ENCODE results near the gene DNAH17.

Gene DNAH17

GRCh38 chr17:78555746-78556401 lies 21.3 kb downstream of the DNAH17 start:
- FAIRE-seq: no peak
- no peak for DNase-seq (ENCODE audit: insufficient read length, low spot score)

DNA sequence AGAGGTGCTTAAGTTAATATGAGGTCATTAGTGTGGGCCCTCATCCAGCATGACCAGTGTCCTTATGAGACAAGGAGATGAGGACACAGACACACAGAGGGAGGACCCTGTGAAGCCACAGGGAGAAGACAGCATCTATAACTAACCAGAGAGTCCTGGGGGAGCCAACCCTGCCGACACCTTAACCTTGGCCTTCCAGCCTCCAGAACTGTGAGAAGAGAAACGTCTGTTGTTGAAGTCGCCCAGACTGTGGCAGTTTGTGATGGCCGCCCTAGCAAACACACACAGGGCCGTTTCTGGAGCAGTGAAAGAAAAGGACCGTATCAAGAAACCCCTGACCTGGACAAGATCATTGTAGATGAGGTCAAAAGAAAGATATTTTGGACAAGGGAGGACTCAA lies 26.7 kb downstream of the DNAH17 start:
- FAIRE-seq: no peak

GRCh38 chr17:78548725-78549124 lies 28.5 kb downstream of the DNAH17 start:
- FAIRE-seq (no peak), DNase-seq (ENCODE audit: insufficient read length, low spot score) (no peak)

More for the DNA sequence above, 26.7 kb downstream of the DNAH17 start:
- no peak for DNase-seq (ENCODE audit: insufficient read length, low spot score)

DNA sequence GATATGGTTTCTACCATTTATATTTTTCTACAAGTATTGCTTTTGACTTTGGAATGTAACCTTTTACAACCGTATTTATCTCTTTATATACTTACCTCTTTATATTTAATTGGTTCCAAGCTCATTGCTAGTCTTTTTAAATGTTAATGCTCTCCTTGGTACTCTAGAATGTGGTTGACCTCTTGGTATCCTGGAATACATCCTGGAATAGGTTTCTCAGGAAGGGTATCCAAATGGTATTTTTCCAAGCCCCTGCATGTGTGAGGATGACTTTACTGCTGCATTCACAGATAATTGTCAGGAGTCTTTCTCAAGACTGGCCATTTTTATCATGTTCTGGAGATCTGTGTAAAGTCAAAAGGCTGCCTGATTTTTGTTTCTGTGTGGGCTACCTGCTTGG lies 30.2 kb downstream of the DNAH17 start:
- FAIRE-seq: no peak
- DNase-seq (ENCODE audit: insufficient read length, low spot score): no peak

DNA sequence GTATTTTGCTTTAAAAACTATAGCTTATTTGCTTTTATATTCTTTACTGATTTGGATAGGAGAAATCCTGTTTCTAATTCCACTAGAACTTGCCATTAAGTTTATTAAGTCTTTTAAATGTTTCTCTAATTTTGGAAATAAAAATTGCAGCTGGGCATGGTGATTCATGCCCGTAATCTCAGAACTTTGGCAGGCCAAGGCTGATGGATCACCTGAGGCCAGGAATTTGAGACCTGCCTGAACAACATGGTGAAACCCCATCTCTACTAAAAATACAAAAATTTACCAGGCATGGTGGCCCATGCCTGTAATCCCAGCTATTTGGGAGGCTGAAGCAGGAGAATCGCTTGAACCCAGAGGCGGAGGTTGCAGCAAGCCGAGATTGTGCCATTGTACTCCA lies 30.7 kb downstream of the DNAH17 start:
- no peak for DNase-seq (ENCODE audit: insufficient read length, low spot score)
- no peak for FAIRE-seq

DNA sequence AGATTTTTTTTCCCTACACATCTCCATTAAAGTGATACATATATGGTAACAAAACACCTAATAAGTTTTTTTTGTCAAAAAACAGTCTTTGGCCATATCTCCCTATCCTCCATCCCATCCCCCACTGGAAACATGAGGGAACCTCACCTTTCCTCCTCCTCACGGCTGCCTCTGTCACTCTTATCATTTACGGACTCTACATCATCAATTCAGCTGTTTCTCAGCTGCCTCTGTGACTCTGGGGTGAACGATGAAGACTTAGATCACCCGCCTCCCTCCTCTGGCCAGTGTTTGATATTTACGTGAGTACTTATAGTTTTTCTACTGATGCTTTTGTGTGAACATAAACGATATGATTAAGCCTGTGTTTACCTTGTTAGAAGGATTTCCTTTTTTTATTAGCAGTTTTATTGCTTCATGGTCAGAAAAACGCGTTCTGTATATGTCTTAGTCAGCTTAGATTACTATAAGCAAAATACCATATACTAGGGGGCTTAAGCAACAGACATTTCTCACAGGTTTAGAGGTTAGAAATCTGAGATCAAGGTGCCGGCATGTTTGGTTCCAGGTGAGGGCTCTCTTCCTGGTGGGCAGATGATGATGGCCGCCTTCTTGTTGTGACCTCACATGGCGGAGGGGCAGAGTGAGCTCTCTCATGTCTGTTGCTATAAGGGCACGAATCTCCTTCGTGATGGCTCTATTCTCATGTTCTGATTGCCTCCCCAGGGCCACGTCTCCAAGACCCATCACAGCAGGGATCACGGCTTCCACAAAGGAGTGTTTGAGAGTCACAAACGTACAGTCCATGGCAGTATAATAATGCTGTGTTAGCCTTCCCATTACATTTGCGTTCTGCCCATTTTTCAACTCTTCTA lies 32.1 kb downstream of the DNAH17 start:
- DNase-seq (ENCODE audit: insufficient read length, low spot score) (no peak), FAIRE-seq (no peak)

- peak; percentile 54 for FAIRE-seq
- no peak for DNase-seq (ENCODE audit: insufficient read length, low spot score)
Measured at GRCh38 chr17:78541488-78542206, 35.5 kb downstream of the DNAH17 start.

- FAIRE-seq: no peak
- DNase-seq (ENCODE audit: insufficient read length, low spot score): no peak
Measured at GRCh38 chr17:78539781-78540180, 37.4 kb downstream of the DNAH17 start.

- DNase-seq (ENCODE audit: insufficient read length, low spot score): no peak
- FAIRE-seq: no peak
Measured at GRCh38 chr17:78538033-78538776, 39.0 kb downstream of the DNAH17 start.

GRCh38 chr17:78537217-78537860 lies 39.9 kb downstream of the DNAH17 start:
- no peak for DNase-seq (ENCODE audit: insufficient read length, low spot score)
- no peak for FAIRE-seq

- FAIRE-seq: no peak
- no peak for DNase-seq (ENCODE audit: insufficient read length, low spot score)
Measured at GRCh38 chr17:78535273-78536197, 41.7 kb downstream of the DNAH17 start.

DNA sequence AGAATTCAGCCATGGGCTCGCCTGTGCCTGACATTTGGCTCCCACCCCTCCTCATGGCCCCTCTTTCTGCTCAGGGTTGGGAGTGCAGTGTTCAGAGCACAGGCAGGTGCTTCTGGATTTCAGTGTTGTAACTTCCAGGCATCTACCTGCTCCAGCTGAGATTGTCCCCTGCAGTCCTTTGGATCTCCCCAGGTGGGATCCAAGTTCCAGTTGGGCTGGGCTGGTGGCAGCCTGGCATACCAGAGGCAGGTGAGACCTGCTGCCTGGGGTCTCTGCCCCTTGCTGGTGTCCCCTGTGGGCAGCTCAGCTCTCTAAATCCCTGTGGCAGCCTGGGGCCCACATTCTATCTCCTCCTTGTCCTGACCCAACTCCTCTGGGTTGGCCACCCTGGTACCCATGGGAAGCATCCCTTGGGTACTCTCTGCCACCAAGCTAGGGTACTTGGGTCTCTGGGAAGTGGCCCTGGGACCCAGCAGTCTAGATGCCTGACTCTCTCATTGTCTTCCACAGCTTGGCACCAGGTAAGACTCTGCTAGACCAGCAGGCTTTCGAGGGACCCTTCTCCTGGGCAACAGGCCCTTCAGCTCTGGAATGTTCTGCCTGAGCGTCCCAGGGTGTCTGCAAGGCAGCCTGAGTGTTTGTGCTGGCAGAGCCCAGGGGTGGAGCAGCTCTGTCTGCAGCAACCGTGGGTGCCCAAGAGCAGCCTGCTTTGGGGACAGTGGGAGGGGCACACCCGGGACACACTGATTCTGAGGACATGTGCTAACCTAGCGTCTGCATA lies 42.5 kb downstream of the DNAH17 start:
- no peak for FAIRE-seq
- DNase-seq (ENCODE audit: insufficient read length, low spot score): no peak

GRCh38 chr17:78532922-78533640 lies 44.1 kb downstream of the DNAH17 start:
- DNase-seq (ENCODE audit: insufficient read length, low spot score): peak; percentile 72
- peak; percentile 70 for FAIRE-seq

GRCh38 chr17:78532311-78532710 lies 44.9 kb downstream of the DNAH17 start:
- DNase-seq (ENCODE audit: insufficient read length, low spot score) (no peak), FAIRE-seq (no peak)

DNA sequence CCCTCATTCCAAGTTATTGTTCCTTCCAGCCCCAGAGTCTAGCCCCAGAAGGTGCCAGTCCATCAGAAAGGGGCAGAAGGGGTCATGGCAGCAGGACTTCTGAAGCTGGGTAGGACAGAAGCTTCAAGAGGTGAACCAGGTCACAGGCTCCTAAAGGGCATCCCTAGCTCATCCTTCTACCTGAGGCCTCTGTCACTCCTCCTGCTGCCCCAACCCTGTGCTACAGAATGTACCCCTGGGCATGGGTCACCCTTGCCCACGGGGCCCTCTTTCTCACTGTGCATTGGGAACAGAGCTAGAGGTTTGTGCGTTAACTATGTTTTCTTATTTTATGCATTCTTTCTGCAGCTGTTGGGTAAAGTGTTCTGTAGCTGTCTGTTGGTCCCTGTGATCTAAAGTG lies 46.5 kb downstream of the DNAH17 start:
- DNase-seq (ENCODE audit: insufficient read length, low spot score): no peak
- no peak for FAIRE-seq

DNA sequence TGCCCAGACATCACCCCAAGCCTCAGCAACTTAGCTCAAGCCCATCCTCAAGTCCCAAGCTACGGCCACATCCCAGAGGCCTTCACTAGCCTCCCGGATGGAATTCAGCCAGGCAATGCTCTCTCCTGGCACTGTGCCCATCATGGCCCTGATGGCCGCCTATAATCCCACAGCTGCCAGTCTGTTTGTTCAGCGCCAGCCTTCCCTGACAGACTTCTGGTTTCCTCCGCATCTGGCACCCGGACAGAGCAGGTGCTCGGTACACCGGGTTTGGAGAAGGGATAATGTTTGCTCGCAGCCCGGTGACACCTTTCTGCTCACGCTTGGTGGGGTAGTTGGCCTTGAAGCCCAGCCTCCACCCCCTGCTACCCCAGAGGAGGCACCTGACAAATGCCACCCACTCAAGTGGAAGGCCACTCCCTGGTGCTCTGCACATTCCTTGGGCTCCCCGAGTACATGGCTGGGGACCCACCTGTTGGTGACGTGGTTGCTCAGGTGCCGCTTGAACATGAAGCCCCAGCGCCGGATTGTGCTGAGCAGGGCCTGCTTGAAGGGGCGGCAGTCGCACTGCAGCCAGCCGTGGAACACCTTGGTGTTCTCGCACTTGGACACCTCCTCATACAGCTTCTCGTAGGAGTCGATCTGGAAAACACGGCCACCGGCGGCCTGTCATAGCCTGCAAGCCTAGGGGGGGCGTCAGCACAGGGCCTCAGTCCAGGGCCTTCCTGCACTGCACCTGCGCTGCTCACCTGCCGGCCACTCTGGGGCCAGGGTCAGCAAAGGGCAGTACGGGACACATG lies 47.1 kb downstream of the DNAH17 start:
- no peak for FAIRE-seq
- no peak for DNase-seq (ENCODE audit: insufficient read length, low spot score)

DNA sequence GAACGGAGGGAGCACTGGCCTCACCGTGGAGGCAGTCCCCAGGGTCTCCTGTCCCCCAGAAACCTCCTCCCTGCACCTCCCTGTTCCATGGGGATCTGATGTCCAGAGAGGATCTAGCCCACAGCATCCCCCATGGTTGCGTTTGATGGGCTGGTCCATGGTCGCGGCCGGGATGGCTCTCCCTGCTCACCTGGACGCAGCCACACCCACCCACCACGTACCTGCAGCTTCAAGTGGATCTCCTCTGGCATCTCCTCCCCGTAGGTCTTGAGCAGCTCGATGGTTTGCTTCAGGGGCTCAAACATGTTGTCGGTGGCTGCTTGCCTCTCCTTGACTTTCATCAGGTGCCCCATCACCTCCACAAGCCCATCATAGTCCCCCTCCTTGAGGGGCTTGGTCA lies 47.9 kb downstream of the DNAH17 start:
- FAIRE-seq: no peak

More for the DNA sequence above, 47.9 kb downstream of the DNAH17 start:
- DNase-seq (ENCODE audit: insufficient read length, low spot score): no peak

All from HTR-8/SVneo (cell line).